ENCODE results near the gene C15orf40.

GRCh38 chr15:82979726-82980125 is 31.7 kb downstream of the C15orf40 start:
- TF ChIP-seq CTCF (IDR thresholded peaks at IDR 0.05) (no peak), ZFX (IDR thresholded peaks at IDR 0.05; ENCODE audit: borderline replicate concordance) (no peak)
